Measurements from ENCODE around the gene DEFB114. TPM values are rescaled to one million over a fixed set of nuclear protein-coding genes. Genes with fewer than 3 reads are reported as not detected.

The DEFB114 gene
- total RNA-seq = not detected

- no peak for DNase-seq (ENCODE audit: low spot score in 2 of 2)
- TF ChIP-seq EP300 (IDR thresholded peaks at IDR 0.05) = no peak
- TF ChIP-seq POLR2A (IDR thresholded peaks at IDR 0.05) = no peak
- no peak for TF ChIP-seq POLR2AphosphoS5 (IDR thresholded peaks at IDR 0.05)
- no peak for TF ChIP-seq CTCF (IDR thresholded peaks at IDR 0.05)
- Histone ChIP-seq H3K9me3 (no peaks in the 10 kb centered on the region), H3K27me3 (no peaks in the 10 kb centered on the region), H3K4me3 (no peak within 1 kb of the TSS), H3K27ac (no peak within 1 kb of the TSS), H3K4me1 (no peaks in the 10 kb centered on the region), H3K36me3 (no peaks in the 10 kb centered on the region)
- whole genome bisulfite sequencing = 81% methylated on average over 2 of the region's 2 CpGs
Observed at GRCh38 chr6:49964064-49964463, at the start of gene DEFB114. Gene DEFB114, minus strand, starts transcription at chr6:49964164. Its CDS starts 59 bp downstream, at chr6:49964105.

DNA sequence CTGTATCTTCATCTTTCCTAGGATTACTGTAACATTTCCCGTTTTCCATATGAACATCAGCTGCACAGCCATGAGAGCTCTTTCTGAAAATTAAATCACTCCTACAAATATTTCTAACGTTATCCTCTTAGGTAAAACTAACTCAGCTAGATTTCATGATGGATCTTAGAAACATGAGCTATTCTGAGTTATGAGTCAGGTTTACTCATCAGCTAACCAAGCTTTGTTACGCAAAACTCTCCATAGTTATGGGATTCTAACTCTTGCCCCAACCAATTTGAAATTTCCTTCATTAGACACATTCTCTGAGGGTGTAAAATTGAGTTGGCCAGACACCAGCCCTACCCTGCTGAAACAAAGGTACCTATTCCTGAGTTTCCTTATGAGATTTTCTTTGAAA is 43.9 kb upstream of the DEFB114 start:
- no peak overlapping the region for H3K27ac ChIP-seq

GRCh38 chr6:50003139-50003538 is 39.2 kb upstream of the DEFB114 start:
- 58% methylated on average over 3 of the region's 3 CpGs for WGBS
- no peaks in the 10 kb centered on the region for H3K4me1 ChIP-seq
- no peak for TF ChIP-seq POLR2AphosphoS5 (IDR thresholded peaks at IDR 0.05)
- TF ChIP-seq CTCF (IDR thresholded peaks at IDR 0.05) = no peak
- no peak for TF ChIP-seq EP300 (IDR thresholded peaks at IDR 0.05)
- DNase-seq (ENCODE audit: low spot score in 2 of 2) = no peak
- no peaks in the 10 kb centered on the region for H3K9me3 ChIP-seq
- no peaks in the 10 kb centered on the region for H3K36me3 ChIP-seq
- no peaks in the 10 kb centered on the region for H3K27me3 ChIP-seq
- no peak overlapping the region for H3K4me3 ChIP-seq
- H3K27ac ChIP-seq = no peak overlapping the region

More for the DNA sequence above, 43.9 kb upstream of the DEFB114 start:
- Histone ChIP-seq H3K9me3 (no peaks in the 10 kb centered on the region), H3K4me1 (no peaks in the 10 kb centered on the region), H3K4me3 (no peak overlapping the region), H3K27me3 (no peaks in the 10 kb centered on the region), H3K36me3 (no peaks in the 10 kb centered on the region)
- WGBS = 71% methylated on average over 3 of the region's 3 CpGs
- TF ChIP-seq EP300 (IDR thresholded peaks at IDR 0.05) = no peak
- no peak for TF ChIP-seq POLR2AphosphoS5 (IDR thresholded peaks at IDR 0.05)
- no peak for TF ChIP-seq POLR2A (IDR thresholded peaks at IDR 0.05)
- TF ChIP-seq CTCF (IDR thresholded peaks at IDR 0.05) = no peak
- DNase-seq (ENCODE audit: low spot score in 2 of 2) = no peak

DNA sequence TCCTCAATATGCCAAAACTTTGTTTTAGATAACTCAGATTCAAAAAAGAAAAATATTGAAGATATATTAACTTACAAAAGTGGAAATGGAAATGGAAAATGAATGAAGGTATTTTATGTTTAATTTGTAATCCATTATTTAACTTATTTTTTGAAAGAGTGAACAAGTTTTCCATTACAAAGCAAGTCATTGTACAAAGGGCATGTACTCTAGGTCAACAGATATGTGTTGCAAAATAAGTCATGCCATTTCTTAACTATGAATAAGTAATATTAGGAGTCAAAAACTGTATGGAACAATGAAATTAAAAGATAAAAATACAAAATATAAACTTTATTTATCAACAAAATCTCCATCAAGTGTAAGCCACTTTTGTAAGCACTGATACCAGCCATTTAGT is 31.3 kb upstream of the DEFB114 start:
- Histone ChIP-seq H3K4me1 (no peaks in the 10 kb centered on the region), H3K27me3 (no peaks in the 10 kb centered on the region), H3K4me3 (no peak overlapping the region), H3K36me3 (no peaks in the 10 kb centered on the region), H3K27ac (no peak overlapping the region), H3K9me3 (no peaks in the 10 kb centered on the region)
- no peak for DNase-seq (ENCODE audit: low spot score in 2 of 2)
- TF ChIP-seq CTCF (IDR thresholded peaks at IDR 0.05) (no peak), POLR2AphosphoS5 (IDR thresholded peaks at IDR 0.05) (no peak), EP300 (IDR thresholded peaks at IDR 0.05) (no peak), POLR2A (IDR thresholded peaks at IDR 0.05) (no peak)

- no peak overlapping the region for H3K4me3 ChIP-seq
- WGBS = no CpG with 5 or more reads among the region's 2 CpGs
- TF ChIP-seq CTCF (IDR thresholded peaks at IDR 0.05) (no peak), POLR2AphosphoS5 (IDR thresholded peaks at IDR 0.05) (no peak), EP300 (IDR thresholded peaks at IDR 0.05) (no peak), POLR2A (IDR thresholded peaks at IDR 0.05) (no peak)
- no peaks in the 10 kb centered on the region for H3K27me3 ChIP-seq
- H3K27ac ChIP-seq = no peak overlapping the region
- DNase-seq (ENCODE audit: low spot score in 2 of 2) = no peak
- no peaks in the 10 kb centered on the region for H3K36me3 ChIP-seq
- H3K4me1 ChIP-seq = no peaks in the 10 kb centered on the region
- H3K9me3 ChIP-seq = no peaks in the 10 kb centered on the region
Observed at GRCh38 chr6:49988900-49989299, 24.9 kb upstream of the DEFB114 start.
